Activated CD4-positive, alpha-beta memory T cell treated with anti-CD3 and anti-CD28 coated beads, Interleukin-2, amount 10 ng/mL, durations not matched to agents 7 days and 5 days (primary cell): Measurements from ENCODE around the gene FDX1. TPM values are rescaled to one million over a fixed set of nuclear protein-coding genes. Genes with fewer than 3 reads are reported as not detected.

Experiments used
- CTCF ChIA-PET: fragments of 350-600 bp; sonication (Branson Sonifier 250); formaldehyde crosslinking; loops from one replicate; lab custom pipeline; 2021; ENCODE audit warnings: antibody characterized with exemption, inconsistent platforms; lab: Charles Lee
- POLR2A ChIA-PET: fragments of 350-600 bp; sonication (Branson Sonifier 250); formaldehyde crosslinking; loops from one replicate; lab custom pipeline; 2021; ENCODE audit warnings: antibody characterized with exemption; lab: Charles Lee
- DNase-seq: peaks from one replicate; pipeline ENCODE4 v3.0.0-alpha.2; 2020
- H3K27ac Mint-ChIP-seq: one replicate; pipeline ENCODE4 v1.8.0; 2021; ENCODE audit warnings: mild to moderate bottlenecking, mixed read lengths
- H3K27me3 Mint-ChIP-seq: one replicate; pipeline ENCODE4 v1.8.0; 2021; ENCODE audit warnings: mixed read lengths
- H3K36me3 Mint-ChIP-seq: one replicate; pipeline ENCODE4 v1.8.0; 2021; ENCODE audit warnings: low read depth, mixed read lengths
- H3K4me1 Mint-ChIP-seq: one replicate; pipeline ENCODE4 v1.8.0; 2021; ENCODE audit warnings: mixed read lengths
- H3K4me3 Mint-ChIP-seq: one replicate; pipeline ENCODE4 v1.8.0; 2021; ENCODE audit warnings: mild to moderate bottlenecking, mixed read lengths
- H3K9me3 Mint-ChIP-seq: one replicate; pipeline ENCODE4 v1.8.0; 2021; ENCODE audit warnings: mixed read lengths
- total RNA-seq, 2 experiments: library from RNA; stranded (reverse); gene quantifications; one replicate each; pipeline ENCODE4 v1.2.3, GENCODE V29; 2021

Gene FDX1
- total RNA-seq, 2 experiments from 2014 or later, result 10.9 to 11.6 TPM

GRCh38 chr11:110433393-110434333, 3.9 kb downstream of the FDX1 start:
- no peaks in the 10 kb centered on the region for H3K9me3 Mint-ChIP-seq
- no peak overlapping the region for H3K4me3 Mint-ChIP-seq
- POLR2A ChIA-PET, result interaction anchor here (0.9 kb wide), 1 partner anchor 232 kb away, joined by 3 read pairs; no protein-coding TSS in a partner anchor
- H3K27ac Mint-ChIP-seq, result no peak overlapping the region
- CTCF ChIA-PET, result interaction anchor here (0.6 to 8.1 kb wide), 18 partner anchors 8 to 796 kb away, joined by 3 to 107 read pairs (median 3); no protein-coding TSS in a partner anchor
- no peak for DNase-seq
- H3K36me3 Mint-ChIP-seq, result peaks cover 22% of the 10 kb centered on the region
- no peaks in the 10 kb centered on the region for H3K27me3 Mint-ChIP-seq
- H3K4me1 Mint-ChIP-seq, result peaks cover 61% of the 10 kb centered on the region

- DNase-seq, result peak; percentile 41
- Mint-ChIP-seq H3K4me1 (peaks cover 52% of the 10 kb centered on the region), H3K9me3 (no peaks in the 10 kb centered on the region), H3K4me3 (no peak overlapping the region), H3K27ac (no peak overlapping the region), H3K27me3 (no peaks in the 10 kb centered on the region), H3K36me3 (peaks cover 37% of the 10 kb centered on the region)
- CTCF ChIA-PET, result interaction anchor here (0.7 to 8.1 kb wide), 27 partner anchors 8 to 1436 kb away, joined by 3 to 107 read pairs (median 4); partner anchors contain the start of gene ALG9
- POLR2A ChIA-PET, result interaction anchor here (0.7 to 1.0 kb wide), 2 partner anchors 139 to 234 kb away, joined by 3 read pairs; partner anchors contain the start of gene RDX
Measured at GRCh38 chr11:110434952-110435779, 5.4 kb downstream of the FDX1 start.

- H3K36me3 Mint-ChIP-seq, result peaks cover 43% of the 10 kb centered on the region
- H3K27me3 Mint-ChIP-seq, result no peaks in the 10 kb centered on the region
- H3K4me1 Mint-ChIP-seq, result peaks cover 50% of the 10 kb centered on the region
- POLR2A ChIA-PET, result interaction anchor here (1.0 kb wide), 1 partner anchor 234 kb away, joined by 3 read pairs; no protein-coding TSS in a partner anchor
- peaks cover 2% of the 10 kb centered on the region for H3K9me3 Mint-ChIP-seq
- no peak for DNase-seq
- CTCF ChIA-PET, result interaction anchor here (0.8 to 8.1 kb wide), 20 partner anchors 9 to 794 kb away, joined by 3 to 107 read pairs (median 5); no protein-coding TSS in a partner anchor
- no peak overlapping the region for H3K27ac Mint-ChIP-seq
- H3K4me3 Mint-ChIP-seq, result no peak overlapping the region
Measured at GRCh38 chr11:110435780-110436717, 6.3 kb downstream of the FDX1 start.

GRCh38 chr11:110438017-110438416, 8.3 kb downstream of the FDX1 start:
- peaks cover 42% of the 10 kb centered on the region for H3K4me1 Mint-ChIP-seq
- ChIA-PET CTCF (interaction anchor here (0.5 kb wide), 1 partner anchor 144 kb away, joined by 3 read pairs; no protein-coding TSS in a partner anchor), POLR2A (interaction anchor here (1.4 kb wide), 1 partner anchor 16 kb away, joined by 5 read pairs; no protein-coding TSS in a partner anchor)
- peaks cover 5% of the 10 kb centered on the region for H3K9me3 Mint-ChIP-seq
- no peak overlapping the region for H3K27ac Mint-ChIP-seq
- DNase-seq, result no peak
- H3K27me3 Mint-ChIP-seq, result no peaks in the 10 kb centered on the region
- peaks cover 62% of the 10 kb centered on the region for H3K36me3 Mint-ChIP-seq
- no peak overlapping the region for H3K4me3 Mint-ChIP-seq

- no peak for DNase-seq
- CTCF ChIA-PET, result interaction anchor here (0.6 to 4.1 kb wide), 8 partner anchors 10 to 1285 kb away, joined by 3 to 29 read pairs (median 6); partner anchors contain the start of gene FDX1
- Mint-ChIP-seq H3K9me3 (peaks cover 5% of the 10 kb centered on the region), H3K36me3 (peaks cover 44% of the 10 kb centered on the region), H3K27me3 (no peaks in the 10 kb centered on the region), H3K4me1 (peaks cover 14% of the 10 kb centered on the region), H3K27ac (no peak overlapping the region), H3K4me3 (no peak overlapping the region)
- POLR2A ChIA-PET, result interaction anchor here (0.9 to 1.1 kb wide), 2 partner anchors 15 to 175 kb away, joined by 3 to 5 read pairs; partner anchors contain the start of gene FDX1
Measured at GRCh38 chr11:110445437-110445836, 15.7 kb downstream of the FDX1 start.

GRCh38 chr11:110446061-110446460, 16.3 kb downstream of the FDX1 start:
- POLR2A ChIA-PET, result interaction anchor here (0.9 to 1.1 kb wide), 2 partner anchors 16 to 174 kb away, joined by 3 to 5 read pairs; partner anchors contain the start of gene FDX1
- peaks cover 38% of the 10 kb centered on the region for H3K36me3 Mint-ChIP-seq

GRCh38 chr11:110446594-110446993, 16.8 kb downstream of the FDX1 start:
- Mint-ChIP-seq H3K27ac (no peak overlapping the region), H3K36me3 (peaks cover 37% of the 10 kb centered on the region), H3K4me1 (peaks cover 12% of the 10 kb centered on the region), H3K4me3 (no peak overlapping the region), H3K9me3 (no peaks in the 10 kb centered on the region), H3K27me3 (no peaks in the 10 kb centered on the region)
- CTCF ChIA-PET, result interaction anchor here (0.7 to 4.1 kb wide), 8 partner anchors 9 to 783 kb away, joined by 3 to 29 read pairs (median 6); partner anchors contain the start of gene FDX1
- POLR2A ChIA-PET, result interaction anchor here (0.9 kb wide), 1 partner anchor 173 kb away, joined by 3 read pairs; no protein-coding TSS in a partner anchor
- DNase-seq, result no peak

More at GRCh38 chr11:110446061-110446460, 16.3 kb downstream of the FDX1 start:
- Mint-ChIP-seq H3K9me3 (peaks cover 3% of the 10 kb centered on the region), H3K27ac (no peak overlapping the region), H3K4me3 (no peak overlapping the region), H3K4me1 (peaks cover 13% of the 10 kb centered on the region), H3K27me3 (no peaks in the 10 kb centered on the region)
- CTCF ChIA-PET, result interaction anchor here (1.1 to 4.1 kb wide), 6 partner anchors 11 to 783 kb away, joined by 3 to 29 read pairs (median 8); partner anchors contain the start of gene FDX1
- no peak for DNase-seq

- H3K4me3 Mint-ChIP-seq, result no peak overlapping the region
- peaks cover 2% of the 10 kb centered on the region for H3K9me3 Mint-ChIP-seq
- POLR2A ChIA-PET, result no interaction called here
- CTCF ChIA-PET, result interaction anchor here (0.5 to 4.1 kb wide), 6 partner anchors 9 to 782 kb away, joined by 3 to 29 read pairs (median 4); partner anchors contain the start of gene FDX1
- peaks cover 17% of the 10 kb centered on the region for H3K4me1 Mint-ChIP-seq
- peaks cover 37% of the 10 kb centered on the region for H3K36me3 Mint-ChIP-seq
- no peak overlapping the region for H3K27ac Mint-ChIP-seq
- DNase-seq, result no peak
- no peaks in the 10 kb centered on the region for H3K27me3 Mint-ChIP-seq
Measured at GRCh38 chr11:110447343-110447742, 17.6 kb downstream of the FDX1 start.

GRCh38 chr11:110447897-110448745, 18.4 kb downstream of the FDX1 start:
- Mint-ChIP-seq H3K4me1 (peaks cover 24% of the 10 kb centered on the region), H3K9me3 (peaks cover 7% of the 10 kb centered on the region), H3K27ac (no peak overlapping the region), H3K36me3 (peaks cover 34% of the 10 kb centered on the region), H3K27me3 (no peaks in the 10 kb centered on the region), H3K4me3 (no peak overlapping the region)
- ChIA-PET CTCF (interaction anchor here (0.5 to 4.1 kb wide), 7 partner anchors 8 to 782 kb away, joined by 3 to 29 read pairs (median 3); partner anchors contain the start of gene FDX1), POLR2A (no interaction called here)
- no peak for DNase-seq

- POLR2A ChIA-PET, result interaction anchor here (1.5 kb wide), 1 partner anchor 21 kb away, joined by 3 read pairs; the partner anchor contains the start of gene FDX1
- H3K9me3 Mint-ChIP-seq, result peaks cover 7% of the 10 kb centered on the region
- DNase-seq, result no peak
- H3K4me3 Mint-ChIP-seq, result no peak overlapping the region
- peaks cover 24% of the 10 kb centered on the region for H3K36me3 Mint-ChIP-seq
- peaks cover 34% of the 10 kb centered on the region for H3K4me1 Mint-ChIP-seq
- no peak overlapping the region for H3K27ac Mint-ChIP-seq
- CTCF ChIA-PET, result interaction anchor here (1.2 to 1.4 kb wide), 3 partner anchors 12 to 18 kb away, joined by 3 read pairs; no protein-coding TSS in a partner anchor
- H3K27me3 Mint-ChIP-seq, result no peaks in the 10 kb centered on the region
Measured at GRCh38 chr11:110450246-110450645, 20.5 kb downstream of the FDX1 start.
